ENCODE results near the gene CARMIL1. TPM values are rescaled to one million over a fixed set of nuclear protein-coding genes. Genes with fewer than 3 reads are reported as not detected.
"Not testable (repeated sequence)": the region's sequence is repeated elsewhere in the genome, so short reads cannot be mapped to it uniquely, and the experiment has no call there.

The CARMIL1 gene
- total RNA-seq, 2 experiments from 2014 or later: 7.1 to 8.1 TPM

DNA sequence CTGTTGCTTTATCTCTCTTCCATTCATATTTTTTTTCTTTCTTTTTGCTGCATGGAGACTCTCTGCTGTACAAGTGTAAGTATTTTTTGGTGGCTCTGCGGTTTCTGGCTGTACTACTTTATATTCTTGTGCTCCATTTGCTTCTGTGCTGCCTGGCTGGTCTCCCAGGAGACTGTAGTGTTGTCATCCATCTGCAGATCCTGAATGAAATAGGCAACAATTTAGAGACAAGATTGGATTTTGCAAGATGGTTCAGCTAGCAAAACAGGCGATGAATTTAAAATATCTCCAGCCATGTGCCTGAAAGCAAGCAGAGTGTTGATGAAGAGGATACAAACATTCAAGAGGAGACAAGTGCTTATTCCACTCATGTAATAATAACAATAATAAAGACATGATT is 297.7 kb downstream of the CARMIL1 start:
- H3K27ac Mint-ChIP-seq: no peak overlapping the region
- H3K4me1 Mint-ChIP-seq: peaks cover 7% of the 10 kb centered on the region

DNA sequence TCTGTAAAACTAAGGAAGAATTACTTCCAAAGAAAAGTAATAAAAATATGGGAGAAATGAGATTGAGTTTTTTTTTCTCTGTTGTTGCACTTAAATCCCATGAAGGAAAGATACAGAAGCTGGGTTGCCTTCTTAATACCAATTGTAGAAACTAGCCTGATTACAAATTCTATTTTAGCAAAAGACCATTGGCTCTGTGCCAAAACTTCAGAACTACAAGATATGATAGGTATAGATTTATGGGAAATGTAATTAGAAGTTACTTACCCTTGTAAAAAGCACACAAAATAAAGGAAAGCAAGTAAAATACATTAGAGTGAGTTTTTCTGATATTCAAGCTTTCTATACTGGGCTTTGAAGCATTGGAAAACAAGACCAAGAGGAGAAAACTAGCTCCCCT is 299.4 kb downstream of the CARMIL1 start:
- Mint-ChIP-seq H3K4me1 (peaks cover 10% of the 10 kb centered on the region), H3K36me3 (peaks cover 10% of the 10 kb centered on the region), H3K9me3 (no peaks in the 10 kb centered on the region), H3K27me3 (no peaks in the 10 kb centered on the region), H3K27ac (no peak overlapping the region), H3K4me3 (no peak overlapping the region)
- no peak for DNase-seq

More for the DNA sequence above, 297.7 kb downstream of the CARMIL1 start:
- Mint-ChIP-seq H3K4me3 (no peak overlapping the region), H3K9me3 (no peaks in the 10 kb centered on the region), H3K36me3 (peaks cover 1% of the 10 kb centered on the region), H3K27me3 (no peaks in the 10 kb centered on the region)
- no peak for DNase-seq

DNA sequence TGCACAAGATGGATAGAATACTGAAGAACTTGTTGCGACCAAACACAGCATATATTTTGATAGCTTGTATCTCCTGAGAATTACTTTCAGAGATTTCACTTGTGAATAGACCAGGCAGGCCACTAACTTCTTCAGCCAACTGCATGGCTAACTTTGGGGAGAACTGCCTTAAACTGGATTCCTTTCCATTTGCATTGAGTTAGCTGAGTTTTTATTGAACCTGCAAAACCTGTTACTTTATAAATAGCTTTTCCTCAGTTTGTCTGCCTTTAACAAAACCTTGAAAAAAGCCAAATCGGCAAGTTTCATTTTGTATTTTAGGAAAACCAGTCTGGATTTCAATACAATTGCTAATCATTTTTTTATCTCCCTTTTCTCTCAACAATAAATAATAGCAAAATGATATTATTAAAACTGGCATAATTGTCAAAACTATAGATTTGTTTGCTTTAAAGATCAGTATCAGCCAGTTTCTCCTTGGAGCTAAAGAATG is 300.3 kb downstream of the CARMIL1 start:
- Mint-ChIP-seq H3K9me3 (no peaks in the 10 kb centered on the region), H3K27ac (no peak overlapping the region), H3K4me3 (no peak overlapping the region), H3K36me3 (peaks cover 10% of the 10 kb centered on the region), H3K27me3 (no peaks in the 10 kb centered on the region), H3K4me1 (peaks cover 10% of the 10 kb centered on the region)
- DNase-seq: no peak

- no peak overlapping the region for H3K27ac Mint-ChIP-seq
- DNase-seq: no peak
- no peaks in the 10 kb centered on the region for H3K27me3 Mint-ChIP-seq
- H3K9me3 Mint-ChIP-seq: no peaks in the 10 kb centered on the region
- no peak overlapping the region for H3K4me3 Mint-ChIP-seq
- peaks cover 10% of the 10 kb centered on the region for H3K4me1 Mint-ChIP-seq
- H3K36me3 Mint-ChIP-seq: peaks cover 10% of the 10 kb centered on the region
Observed at GRCh38 chr6:25579902-25580495, 300.8 kb downstream of the CARMIL1 start.

- no peak for DNase-seq
- Mint-ChIP-seq H3K9me3 (no peaks in the 10 kb centered on the region), H3K27me3 (no peaks in the 10 kb centered on the region), H3K36me3 (peaks cover 10% of the 10 kb centered on the region), H3K4me1 (peaks cover 10% of the 10 kb centered on the region), H3K4me3 (no peak overlapping the region), H3K27ac (no peak overlapping the region)
Observed at GRCh38 chr6:25582101-25582500, 302.9 kb downstream of the CARMIL1 start.

- Mint-ChIP-seq H3K27ac (no peak overlapping the region), H3K4me1 (peaks cover 10% of the 10 kb centered on the region), H3K27me3 (no peaks in the 10 kb centered on the region), H3K4me3 (no peak overlapping the region), H3K9me3 (no peaks in the 10 kb centered on the region), H3K36me3 (peaks cover 10% of the 10 kb centered on the region)
- peak; percentile 5 for DNase-seq
Observed at GRCh38 chr6:25583099-25583498, 303.9 kb downstream of the CARMIL1 start.

GRCh38 chr6:25583906-25584305 is 304.7 kb downstream of the CARMIL1 start:
- Mint-ChIP-seq H3K27me3 (no peaks in the 10 kb centered on the region), H3K9me3 (no peaks in the 10 kb centered on the region), H3K4me3 (no peak overlapping the region), H3K4me1 (peaks cover 10% of the 10 kb centered on the region), H3K27ac (no peak overlapping the region), H3K36me3 (peaks cover 10% of the 10 kb centered on the region)
- DNase-seq: no peak

DNA sequence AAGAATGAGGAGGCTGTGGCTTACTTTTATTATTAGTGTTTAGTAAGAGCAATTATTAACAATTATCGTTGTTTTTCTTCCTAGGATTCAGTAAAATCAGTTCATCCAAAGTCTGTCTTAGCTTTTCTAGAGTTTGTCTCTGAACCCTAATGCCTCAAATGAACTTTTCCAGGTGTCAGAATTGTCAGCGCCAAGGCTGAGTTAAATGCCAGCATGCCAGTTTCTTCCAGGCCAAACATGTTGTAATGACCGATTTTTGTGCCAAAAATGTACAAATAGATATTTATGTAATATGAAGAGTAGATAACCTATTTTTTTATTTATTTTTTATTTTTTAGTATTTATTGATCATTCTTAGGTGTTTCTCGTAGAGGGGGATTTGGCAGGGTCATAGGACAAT is 306.1 kb downstream of the CARMIL1 start:
- peaks cover 5% of the 10 kb centered on the region for H3K4me1 Mint-ChIP-seq
- H3K36me3 Mint-ChIP-seq: peaks cover 10% of the 10 kb centered on the region
- no peak for DNase-seq
- H3K27ac Mint-ChIP-seq: no peak overlapping the region
- no peaks in the 10 kb centered on the region for H3K9me3 Mint-ChIP-seq
- H3K4me3 Mint-ChIP-seq: no peak overlapping the region
- no peaks in the 10 kb centered on the region for H3K27me3 Mint-ChIP-seq

GRCh38 chr6:25586119-25586518 is 306.9 kb downstream of the CARMIL1 start:
- not testable (repeated sequence) for H3K27me3 Mint-ChIP-seq, DNase-seq, H3K4me1 Mint-ChIP-seq, H3K4me3 Mint-ChIP-seq, H3K27ac Mint-ChIP-seq, H3K9me3 Mint-ChIP-seq
- peaks cover 10% of the 10 kb centered on the region for H3K36me3 Mint-ChIP-seq

- H3K4me3 Mint-ChIP-seq: no peak overlapping the region
- no peak overlapping the region for H3K27ac Mint-ChIP-seq
- peaks cover 3% of the 10 kb centered on the region for H3K4me1 Mint-ChIP-seq
- H3K36me3 Mint-ChIP-seq: peaks cover 9% of the 10 kb centered on the region
- H3K9me3 Mint-ChIP-seq: no peaks in the 10 kb centered on the region
- DNase-seq: no peak
- H3K27me3 Mint-ChIP-seq: no peaks in the 10 kb centered on the region
Observed at GRCh38 chr6:25586927-25587326, 307.8 kb downstream of the CARMIL1 start.

DNA sequence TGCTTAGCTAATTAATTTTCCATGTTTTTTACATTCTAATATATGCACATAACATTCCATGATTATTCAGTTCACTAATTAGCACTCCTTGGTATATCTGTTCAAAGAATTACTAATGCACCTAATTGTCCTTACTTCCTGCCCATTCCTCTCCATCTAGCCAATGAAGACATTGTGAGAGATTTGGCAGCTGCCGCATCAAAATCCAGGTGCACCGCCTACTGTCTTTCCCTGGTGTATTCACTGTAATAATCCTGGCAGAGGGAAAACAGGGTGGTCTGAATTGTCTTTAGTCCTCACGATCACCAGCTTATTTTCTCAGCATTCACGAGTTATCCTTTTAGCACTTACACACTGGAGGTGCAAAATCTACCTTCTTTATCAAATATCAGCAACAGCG is 311.8 kb downstream of the CARMIL1 start:
- Mint-ChIP-seq H3K36me3 (no peaks in the 10 kb centered on the region), H3K4me3 (no peak overlapping the region), H3K27ac (no peak overlapping the region), H3K27me3 (no peaks in the 10 kb centered on the region), H3K9me3 (no peaks in the 10 kb centered on the region), H3K4me1 (no peaks in the 10 kb centered on the region)
- DNase-seq: no peak

- DNase-seq: no peak
- Mint-ChIP-seq H3K4me1 (peaks cover 9% of the 10 kb centered on the region), H3K9me3 (no peaks in the 10 kb centered on the region), H3K27me3 (no peaks in the 10 kb centered on the region), H3K4me3 (no peak overlapping the region), H3K36me3 (peaks cover 3% of the 10 kb centered on the region), H3K27ac (no peak overlapping the region)
Observed at GRCh38 chr6:25596928-25597818, 318.0 kb downstream of the CARMIL1 start.

DNA sequence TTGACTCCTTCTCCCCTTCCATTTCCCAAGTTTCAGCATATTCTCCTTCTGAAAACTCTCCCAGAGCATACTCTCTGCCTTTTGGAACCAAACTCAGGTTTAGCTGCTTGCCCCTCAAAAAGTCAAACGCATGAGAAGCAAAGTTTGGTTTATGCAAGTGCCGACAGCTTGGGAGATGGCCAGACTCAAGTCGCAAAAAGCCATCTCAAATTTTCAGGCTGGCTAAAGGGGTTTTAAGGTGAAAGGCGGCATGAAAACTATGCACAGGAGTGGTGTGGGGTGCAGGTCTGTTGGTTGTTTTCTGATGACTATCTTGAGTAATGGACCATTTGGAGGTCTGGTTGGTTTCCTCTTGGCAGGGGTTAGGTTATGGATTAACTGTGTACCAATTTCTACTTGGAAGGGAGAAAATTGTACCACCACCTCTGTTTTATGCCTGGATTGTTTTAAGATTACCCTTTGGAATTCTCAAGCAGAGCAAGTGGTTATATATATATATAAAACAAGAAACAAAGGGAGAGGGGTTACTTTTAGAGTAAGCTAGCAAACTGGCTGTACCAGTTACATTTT is 320.4 kb downstream of the CARMIL1 start:
- Mint-ChIP-seq H3K36me3 (peaks cover 3% of the 10 kb centered on the region), H3K27me3 (no peaks in the 10 kb centered on the region), H3K4me1 (peaks cover 9% of the 10 kb centered on the region), H3K27ac (no peak overlapping the region), H3K9me3 (no peaks in the 10 kb centered on the region), H3K4me3 (no peak overlapping the region)
- DNase-seq: no peak

DNA sequence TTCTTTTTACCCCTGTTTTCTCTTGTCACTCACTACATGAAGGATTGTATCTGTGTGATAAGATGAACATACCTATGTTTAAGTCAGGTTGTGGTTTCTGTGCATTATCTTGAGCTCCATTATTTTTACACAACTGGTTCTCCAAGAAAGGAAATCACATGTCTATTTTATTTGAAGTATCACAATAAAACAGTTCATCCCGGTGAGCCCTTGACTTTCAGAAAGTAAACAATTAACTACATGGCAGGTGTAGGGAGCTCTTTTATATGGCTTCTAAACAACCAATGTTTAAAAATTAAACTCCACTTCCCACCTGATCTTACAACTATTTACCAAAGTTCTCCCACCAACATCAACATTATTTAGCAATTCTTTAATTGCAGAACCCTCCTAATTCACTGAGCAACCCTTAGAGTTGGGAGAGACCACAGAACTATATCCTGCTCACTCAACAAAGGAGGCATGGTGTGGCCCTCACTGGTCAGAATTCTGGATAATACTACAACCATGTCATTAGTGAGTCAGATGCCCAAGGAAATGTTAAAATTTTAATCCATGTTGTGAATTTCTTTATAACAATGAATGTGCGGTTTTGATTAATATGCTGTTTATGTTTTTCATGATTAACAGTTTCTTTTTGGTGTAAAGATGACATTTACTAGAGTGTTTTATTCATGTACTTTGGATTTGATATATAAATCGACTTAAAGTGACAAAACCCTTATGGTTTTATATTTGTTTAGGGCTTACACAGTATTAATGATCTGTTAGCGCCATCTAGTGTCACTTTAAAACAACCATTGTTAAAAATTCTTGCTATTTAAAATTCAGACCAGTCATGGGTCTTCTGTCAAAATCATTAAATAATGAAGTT is 322.9 kb downstream of the CARMIL1 start:
- Mint-ChIP-seq H3K27me3 (no peaks in the 10 kb centered on the region), H3K36me3 (peaks cover 3% of the 10 kb centered on the region), H3K27ac (no peak overlapping the region), H3K4me3 (no peak overlapping the region), H3K4me1 (peaks cover 7% of the 10 kb centered on the region), H3K9me3 (no peaks in the 10 kb centered on the region)
- no peak for DNase-seq

GRCh38 chr6:25602674-25602982 is 323.5 kb downstream of the CARMIL1 start:
- Mint-ChIP-seq H3K9me3 (no peaks in the 10 kb centered on the region), H3K27me3 (no peaks in the 10 kb centered on the region), H3K27ac (no peak overlapping the region), H3K36me3 (peaks cover under 1% of the 10 kb centered on the region), H3K4me3 (no peak overlapping the region), H3K4me1 (peaks cover 3% of the 10 kb centered on the region)
- DNase-seq: no peak

Data from activated naive CD8-positive, alpha-beta T cell treated with anti-CD3 and anti-CD28 coated beads for 36 hours (primary cell).